ENCODE measurements around the gene MGAT2.
A peak's percentile ranks its signal among the peaks of the same experiment; 100 is the strongest.

DNA sequence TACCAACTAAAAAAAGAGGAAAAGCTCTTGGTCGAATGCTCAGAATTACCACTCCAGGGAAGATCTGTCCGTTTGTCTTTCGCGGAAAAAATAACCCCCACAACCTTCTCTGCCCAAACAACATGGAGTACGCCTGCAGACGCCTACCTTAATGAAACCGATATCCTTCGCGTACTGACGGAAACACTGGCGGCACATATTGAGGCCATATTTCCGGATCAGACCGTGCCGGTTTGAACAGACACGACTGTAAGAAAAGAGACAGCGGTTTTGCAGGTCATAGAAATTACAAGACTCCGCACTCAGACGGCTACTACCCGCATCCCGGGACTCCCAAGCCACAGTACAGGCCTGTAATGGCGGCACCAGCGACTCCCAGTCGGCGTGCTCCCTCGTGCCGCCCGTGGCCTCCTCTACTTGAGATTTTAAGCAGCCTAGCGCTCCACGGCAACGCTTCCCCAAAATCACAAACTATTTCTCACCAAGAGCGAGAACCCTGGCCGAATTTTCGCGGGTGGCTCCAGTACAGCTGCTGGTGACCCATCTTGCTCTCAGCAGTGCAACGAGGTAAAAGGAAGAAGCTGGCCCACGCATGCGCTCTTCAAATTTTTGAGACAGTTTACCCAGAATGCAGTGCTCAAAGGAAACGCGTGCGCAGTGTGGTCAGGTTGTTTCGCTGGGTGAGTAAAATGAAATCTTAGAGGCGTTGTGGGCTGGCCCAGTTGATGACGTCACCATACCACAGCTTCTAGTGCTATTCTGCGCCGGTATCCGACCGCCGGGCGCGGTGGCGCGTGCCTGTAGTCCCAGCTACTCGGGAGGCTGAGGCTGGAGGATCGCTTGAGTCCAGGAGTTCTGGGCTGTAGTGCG, 34.6 kb upstream of the MGAT2 start, which contains the start of gene RPS29:
- TF ChIP-seq, protein P1, sequence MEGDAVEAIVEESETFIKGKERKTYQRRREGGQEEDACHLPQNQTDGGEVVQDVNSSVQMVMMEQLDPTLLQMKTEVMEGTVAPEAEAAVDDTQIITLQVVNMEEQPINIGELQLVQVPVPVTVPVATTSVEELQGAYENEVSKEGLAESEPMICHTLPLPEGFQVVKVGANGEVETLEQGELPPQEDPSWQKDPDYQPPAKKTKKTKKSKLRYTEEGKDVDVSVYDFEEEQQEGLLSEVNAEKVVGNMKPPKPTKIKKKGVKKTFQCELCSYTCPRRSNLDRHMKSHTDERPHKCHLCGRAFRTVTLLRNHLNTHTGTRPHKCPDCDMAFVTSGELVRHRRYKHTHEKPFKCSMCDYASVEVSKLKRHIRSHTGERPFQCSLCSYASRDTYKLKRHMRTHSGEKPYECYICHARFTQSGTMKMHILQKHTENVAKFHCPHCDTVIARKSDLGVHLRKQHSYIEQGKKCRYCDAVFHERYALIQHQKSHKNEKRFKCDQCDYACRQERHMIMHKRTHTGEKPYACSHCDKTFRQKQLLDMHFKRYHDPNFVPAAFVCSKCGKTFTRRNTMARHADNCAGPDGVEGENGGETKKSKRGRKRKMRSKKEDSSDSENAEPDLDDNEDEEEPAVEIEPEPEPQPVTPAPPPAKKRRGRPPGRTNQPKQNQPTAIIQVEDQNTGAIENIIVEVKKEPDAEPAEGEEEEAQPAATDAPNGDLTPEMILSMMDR (IDR thresholded peaks at IDR 0.05 in 8 of 11, conservative IDR thresholded peaks at IDR 0.05 in 3 of 11) = no peak
- TF ChIP-seq POLR2AphosphoS5 (IDR thresholded peaks at IDR 0.05) (peak; percentile 94 to 99 (median 95)), POLR2A (IDR thresholded peaks at IDR 0.05) (peak in 2 of 3 donors; percentile 73 to 75)

All from spleen (tissue), 7 donors.